Muscle layer of duodenum (tissue), 2 donors: ENCODE data around the gene RPL36AL.
"Not testable (repeated sequence)": the region's sequence is repeated elsewhere in the genome, so short reads cannot be mapped to it uniquely, and the experiment has no call there.

ENCODE experiments used
- H3K27ac ChIP-seq: one replicate; pipeline ENCODE4 v1.7.0; 2013; ENCODE audit warnings: mild to moderate bottlenecking, low read length
- H3K27me3 ChIP-seq: one replicate; pipeline ENCODE4 v1.7.0; 2013; ENCODE audit warnings: low read depth, mild to moderate bottlenecking, control low read depth, low read length
- H3K36me3 ChIP-seq, 2 donors: one replicate each; pipeline ENCODE4 v1.7.0; 2013; ENCODE audit warnings: low read length in 2 of 2, control low read depth in 1 of 2, mild to moderate bottlenecking in 1 of 2; ENCODE audit not compliant: insufficient read depth in 2 of 2, control insufficient read depth in 1 of 2
- H3K4me1 ChIP-seq, 2 donors: one replicate each; pipeline ENCODE4 v1.7.0; 2013; ENCODE audit warnings: low read length in 2 of 2, mild to moderate bottlenecking in 2 of 2, control low read depth in 1 of 2, moderate library complexity in 1 of 2; ENCODE audit not compliant: insufficient read depth in 2 of 2, control insufficient read depth in 1 of 2
- H3K4me3 ChIP-seq, 2 donors: one replicate each; pipeline ENCODE4 v1.7.0; 2013; ENCODE audit warnings: low read length in 2 of 2, low read depth in 1 of 2, mild to moderate bottlenecking in 1 of 2
- H3K9me3 ChIP-seq, 2 donors: one replicate each; pipeline ENCODE4 v1.7.0; 2013; ENCODE audit warnings: low read length in 2 of 2, control low read depth in 1 of 2, mild to moderate bottlenecking in 1 of 2; ENCODE audit not compliant: control insufficient read depth in 1 of 2
- donor health status: healthy.

RPL36AL gene

DNA sequence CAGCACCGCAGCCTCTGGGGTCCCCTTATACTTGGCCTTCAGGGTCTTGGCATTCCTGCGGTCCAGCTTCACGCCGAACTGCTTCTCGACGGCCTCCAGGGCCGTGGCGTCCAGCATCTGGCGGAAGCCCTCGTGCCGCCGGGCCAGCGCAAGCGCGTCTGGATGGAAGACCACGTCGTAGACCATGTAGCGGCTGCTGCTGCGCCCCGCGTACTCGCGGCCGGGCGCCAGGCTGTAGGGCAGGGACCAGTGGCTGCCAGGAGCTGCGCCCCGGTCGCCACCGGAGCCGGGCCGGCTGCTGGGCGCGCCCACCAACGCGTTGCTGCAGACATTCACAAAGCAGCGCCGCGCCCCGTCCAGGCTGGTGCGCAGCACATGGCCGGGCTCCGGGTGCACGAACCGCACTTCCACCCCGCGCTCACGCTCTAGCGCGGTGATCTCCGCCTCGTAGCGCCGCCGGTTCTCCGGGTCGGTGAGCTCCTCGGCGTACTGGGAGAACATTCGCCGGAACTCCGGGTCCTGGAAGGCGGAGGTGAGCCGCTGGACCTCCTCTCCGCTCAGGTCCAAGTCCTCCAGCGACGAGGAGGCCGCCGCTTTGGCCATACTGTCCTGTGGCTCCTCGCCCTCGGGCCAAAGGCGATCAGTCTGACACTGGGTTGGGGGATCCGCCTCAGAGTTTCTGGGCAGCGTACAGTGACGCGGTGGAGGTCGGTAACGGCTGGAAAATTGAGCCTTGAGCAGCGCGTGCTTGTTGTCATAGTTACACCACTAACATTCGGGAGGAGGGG is 14.3 kb upstream of the RPL36AL start, which contains the start of gene DNAAF2:
Gene DNAAF2, minus strand, starts transcription at position 698 of the 788 bp plus-strand sequence. Its CDS starts 95 bp downstream, at position 603.
- Histone ChIP-seq H3K36me3 (peaks cover 4 to 11% of the 10 kb centered on the region in 2 donors), H3K4me3 (peak within 1 kb of the TSS; percentile 80 to 99), H3K27ac (peak within 1 kb of the TSS; percentile 83), H3K9me3 (no peaks in the 10 kb centered on the region), H3K4me1 (peaks cover 0 to 34% of the 10 kb centered on the region in 2 donors), H3K27me3 (no peaks in the 10 kb centered on the region)

DNA sequence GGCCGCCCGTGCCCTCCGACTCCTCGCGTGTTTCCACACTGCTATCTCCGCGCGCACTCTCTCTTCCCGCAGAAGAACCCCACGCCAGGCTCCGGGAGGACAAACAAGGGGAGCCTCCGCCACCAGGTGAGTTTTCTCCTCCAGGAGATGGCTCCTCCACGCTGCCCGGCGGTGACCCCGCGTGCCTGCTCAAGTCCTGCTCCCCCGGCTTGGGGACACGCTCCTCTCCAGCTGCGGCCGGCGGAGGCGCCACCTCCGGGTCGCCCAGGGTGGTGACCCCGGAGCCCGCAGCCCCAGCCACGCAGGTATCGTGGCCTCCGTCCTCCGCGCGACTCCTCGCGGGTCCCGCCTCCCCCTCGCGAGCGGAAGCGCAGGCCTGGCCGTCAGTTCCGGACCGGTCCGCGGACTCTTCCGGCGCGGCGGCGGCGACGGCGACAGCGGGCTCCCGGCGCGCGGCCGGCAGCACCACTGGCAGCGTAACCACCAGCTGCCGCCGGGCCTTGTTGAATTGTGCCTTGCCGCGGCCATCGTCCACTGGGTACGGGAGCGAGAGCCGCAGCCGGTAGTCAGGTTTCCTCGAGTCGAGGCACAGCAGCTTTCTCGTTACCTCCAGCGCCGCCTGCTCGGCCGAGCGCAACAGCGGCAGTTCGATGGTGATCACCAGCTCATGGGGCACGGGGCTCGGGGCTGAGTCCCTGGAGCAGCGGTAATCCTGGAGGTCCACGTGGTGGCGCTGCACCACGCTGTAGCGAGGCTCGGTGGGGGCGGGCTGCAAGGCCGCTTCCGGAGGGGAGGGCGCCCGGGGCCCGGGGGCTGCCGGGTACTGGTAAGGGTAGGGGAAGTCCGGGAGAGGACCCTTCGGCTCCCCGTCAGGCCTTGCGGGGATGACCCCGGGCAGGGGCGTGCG is 13.5 kb upstream of the RPL36AL start:
- peak overlapping the region; percentile 83 for H3K27ac ChIP-seq
- H3K9me3 ChIP-seq: no peaks in the 10 kb centered on the region
- H3K36me3 ChIP-seq: peaks cover 4 to 9% of the 10 kb centered on the region in 2 donors
- H3K4me3 ChIP-seq: peak overlapping the region; percentile 80 to 99
- peaks cover 0 to 34% of the 10 kb centered on the region in 2 donors for H3K4me1 ChIP-seq
- no peaks in the 10 kb centered on the region for H3K27me3 ChIP-seq

DNA sequence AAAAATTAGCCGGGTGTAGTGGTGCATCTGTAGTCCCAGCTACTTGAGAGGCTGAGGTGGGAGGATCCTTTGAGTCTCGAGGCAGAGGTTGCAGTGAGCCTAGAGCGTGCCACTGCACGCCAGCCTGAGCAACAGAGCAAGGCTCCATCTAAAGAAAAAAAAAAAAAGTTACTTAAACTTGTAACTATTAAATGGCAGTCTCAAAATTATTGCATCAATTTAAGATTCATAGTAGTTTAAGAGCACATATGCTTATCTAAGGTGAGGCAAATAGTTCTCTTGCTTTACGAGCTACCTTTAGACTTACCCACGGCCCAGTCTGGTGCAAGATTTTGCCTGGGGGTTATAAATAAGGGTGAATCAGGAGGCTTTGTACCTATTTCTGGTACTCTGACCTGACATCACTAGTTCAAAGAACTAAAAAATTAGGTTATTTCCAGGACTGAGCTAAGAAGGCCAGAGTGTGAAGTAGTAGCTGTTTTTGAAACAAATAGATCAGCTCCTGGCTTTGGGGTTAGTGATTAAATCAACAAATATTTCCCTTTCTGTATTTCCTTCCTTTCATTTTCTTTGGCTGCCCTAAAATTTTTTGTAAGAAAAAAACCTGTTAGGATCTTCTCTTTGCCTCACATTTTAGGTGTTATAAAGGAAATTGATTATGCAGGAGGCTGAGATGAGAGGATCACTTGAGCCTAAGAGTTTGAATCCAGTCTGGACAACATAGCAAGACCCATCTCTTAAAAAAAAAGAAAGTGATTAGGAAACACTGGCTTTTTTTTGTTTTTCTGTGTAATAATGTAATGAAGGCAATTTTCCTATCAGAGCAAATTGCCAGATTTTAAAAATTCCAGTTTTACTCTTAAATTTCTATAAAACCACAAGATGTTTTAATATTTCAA is 3.8 kb upstream of the RPL36AL start:
- H3K27me3 ChIP-seq: no peaks in the 10 kb centered on the region
- H3K4me3 ChIP-seq: peak overlapping the region in 1 of 2 donors; percentile 7
- no peaks in the 10 kb centered on the region for H3K9me3 ChIP-seq
- H3K27ac ChIP-seq: no peak overlapping the region
- peaks cover 15 to 25% of the 10 kb centered on the region in 2 donors for H3K4me1 ChIP-seq
- H3K36me3 ChIP-seq: peaks cover 0 to 7% of the 10 kb centered on the region in 2 donors

DNA sequence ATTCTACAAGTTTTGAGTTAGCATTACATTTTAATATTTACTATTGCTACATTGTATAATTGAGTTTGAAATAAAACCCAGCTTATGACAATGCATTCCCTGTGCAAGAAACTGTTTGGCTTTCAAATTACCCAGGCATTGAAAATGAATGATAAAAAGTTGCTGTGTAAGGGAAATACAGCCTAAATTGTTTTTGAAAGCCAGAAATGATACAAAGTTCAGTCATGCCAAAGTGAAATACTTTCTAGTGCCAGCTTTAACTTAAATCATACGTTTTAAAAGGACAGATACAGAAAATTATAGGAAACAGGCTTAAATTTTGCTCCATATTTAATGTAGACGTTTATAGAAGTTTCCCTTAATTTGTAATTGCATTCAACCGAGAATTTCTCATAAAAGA is 3.0 kb upstream of the RPL36AL start:
- no peak overlapping the region for H3K27ac ChIP-seq
- H3K4me1 ChIP-seq: peaks cover 18 to 25% of the 10 kb centered on the region in 2 donors
- H3K9me3 ChIP-seq: no peaks in the 10 kb centered on the region
- peaks cover 0 to 7% of the 10 kb centered on the region in 2 donors for H3K36me3 ChIP-seq
- no peaks in the 10 kb centered on the region for H3K27me3 ChIP-seq
- H3K4me3 ChIP-seq: peak overlapping the region in 1 of 2 donors; percentile 96

- H3K4me1 ChIP-seq: peaks cover 18 to 25% of the 10 kb centered on the region in 2 donors
- H3K27ac ChIP-seq: peak overlapping the region; percentile 40
- H3K27me3 ChIP-seq: no peaks in the 10 kb centered on the region
- H3K9me3 ChIP-seq: no peaks in the 10 kb centered on the region
- H3K4me3 ChIP-seq: peak overlapping the region; percentile 90 to 96
- H3K36me3 ChIP-seq: peaks cover 5 to 13% of the 10 kb centered on the region in 2 donors
These were observed 1.7 kb upstream of the RPL36AL start for GRCh38 chr14:49622022-49622607.

DNA sequence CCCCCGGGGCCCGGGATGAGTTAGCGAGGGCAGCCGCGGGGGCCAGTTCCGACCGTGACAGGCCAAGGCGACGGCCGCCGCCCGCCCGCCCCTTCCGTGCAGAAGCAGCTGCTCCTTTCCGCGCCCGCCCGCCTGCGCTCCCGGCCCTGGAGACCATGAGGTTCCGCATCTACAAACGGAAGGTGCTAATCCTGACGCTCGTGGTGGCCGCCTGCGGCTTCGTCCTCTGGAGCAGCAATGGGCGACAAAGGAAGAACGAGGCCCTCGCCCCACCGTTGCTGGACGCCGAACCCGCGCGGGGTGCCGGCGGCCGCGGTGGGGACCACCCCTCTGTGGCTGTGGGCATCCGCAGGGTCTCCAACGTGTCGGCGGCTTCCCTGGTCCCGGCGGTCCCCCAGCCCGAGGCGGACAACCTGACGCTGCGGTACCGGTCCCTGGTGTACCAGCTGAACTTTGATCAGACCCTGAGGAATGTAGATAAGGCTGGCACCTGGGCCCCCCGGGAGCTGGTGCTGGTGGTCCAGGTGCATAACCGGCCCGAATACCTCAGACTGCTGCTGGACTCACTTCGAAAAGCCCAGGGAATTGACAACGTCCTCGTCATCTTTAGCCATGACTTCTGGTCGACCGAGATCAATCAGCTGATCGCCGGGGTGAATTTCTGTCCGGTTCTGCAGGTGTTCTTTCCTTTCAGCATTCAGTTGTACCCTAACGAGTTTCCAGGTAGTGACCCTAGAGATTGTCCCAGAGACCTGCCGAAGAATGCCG is 872 bp upstream of the RPL36AL start:
- Histone ChIP-seq H3K27ac (peak overlapping the region; percentile 99), H3K36me3 (peaks cover 5 to 12% of the 10 kb centered on the region in 2 donors), H3K4me3 (peak overlapping the region; percentile 90 to 96), H3K9me3 (no peaks in the 10 kb centered on the region), H3K27me3 (no peaks in the 10 kb centered on the region), H3K4me1 (peaks cover 18 to 25% of the 10 kb centered on the region in 2 donors)

GRCh38 chr14:49619730-49620129 is 696 bp downstream of the RPL36AL start:
- no peaks in the 10 kb centered on the region for H3K9me3 ChIP-seq

DNA sequence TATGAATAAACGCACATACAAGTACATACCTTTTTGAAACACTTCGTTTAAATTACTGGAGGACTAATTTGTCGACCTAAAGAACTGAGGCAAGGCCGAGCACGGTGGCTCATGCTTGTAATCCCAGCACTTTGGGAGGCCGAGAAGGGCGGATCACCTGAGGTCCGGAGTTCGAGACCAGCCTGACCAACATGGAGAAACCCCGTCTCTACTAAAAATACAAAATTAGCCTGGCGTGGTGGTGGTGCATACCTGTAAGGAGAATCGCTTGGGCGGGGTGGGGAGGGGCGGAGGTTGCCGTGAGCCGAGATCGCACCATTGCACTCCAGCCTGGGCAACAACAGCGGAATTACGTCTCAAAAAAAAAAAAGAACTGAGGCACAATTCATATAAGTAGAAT is 1.2 kb downstream of the RPL36AL start:
- not testable (repeated sequence) for H3K36me3 ChIP-seq, H3K9me3 ChIP-seq, H3K27me3 ChIP-seq
- Histone ChIP-seq H3K4me3 (peak overlapping the region; percentile 90 to 96), H3K4me1 (peaks cover 18 to 25% of the 10 kb centered on the region in 2 donors), H3K27ac (peak overlapping the region; percentile 99)

More at GRCh38 chr14:49619730-49620129, 696 bp downstream of the RPL36AL start:
- Histone ChIP-seq H3K36me3 (peaks cover 5 to 9% of the 10 kb centered on the region in 2 donors), H3K4me1 (peaks cover 18 to 25% of the 10 kb centered on the region in 2 donors), H3K4me3 (peak overlapping the region; percentile 90 to 96), H3K27ac (peak overlapping the region; percentile 99), H3K27me3 (no peaks in the 10 kb centered on the region)

DNA sequence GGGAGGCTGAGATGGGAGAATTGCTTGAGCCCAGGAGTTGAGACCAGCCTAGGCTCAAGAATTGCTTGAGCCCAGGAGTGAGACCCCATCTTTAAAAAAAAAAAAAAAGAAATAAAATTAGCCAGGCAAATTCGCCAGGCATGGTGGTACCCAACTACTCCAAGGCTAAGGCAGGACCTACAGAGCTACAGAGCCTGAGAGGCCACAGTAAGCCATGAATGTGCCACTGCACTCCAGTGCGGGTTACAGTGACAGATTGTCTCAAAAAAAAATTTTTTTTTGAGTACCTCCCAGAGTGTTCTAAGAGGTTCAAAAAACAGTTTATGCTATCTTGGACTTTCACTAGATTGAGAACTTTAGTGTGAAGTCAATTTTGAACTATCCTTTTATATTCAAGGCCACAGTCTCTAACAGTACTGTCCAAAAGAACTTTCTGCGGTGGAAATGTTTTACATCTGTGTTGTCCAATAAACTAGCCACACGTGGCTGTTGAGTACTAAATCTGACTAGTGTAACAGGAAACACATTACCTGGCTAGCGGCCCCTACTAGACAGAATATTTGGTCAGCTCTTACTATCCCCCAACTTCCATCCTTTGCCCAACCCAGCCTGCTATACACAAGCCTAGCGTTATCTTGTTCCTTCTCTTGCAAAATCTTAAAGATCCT is 2.4 kb downstream of the RPL36AL start:
- H3K9me3 ChIP-seq: no peaks in the 10 kb centered on the region
- no peak overlapping the region for H3K27ac ChIP-seq
- H3K4me1 ChIP-seq: peaks cover 16 to 17% of the 10 kb centered on the region in 2 donors
- H3K4me3 ChIP-seq: no peak overlapping the region
- no peaks in the 10 kb centered on the region for H3K27me3 ChIP-seq
- peaks cover 5 to 9% of the 10 kb centered on the region in 2 donors for H3K36me3 ChIP-seq
